H1 (cell line): ENCODE measurements around the gene CTNNA3. TPM values are rescaled to one million over a fixed set of nuclear protein-coding genes. Genes with fewer than 3 reads are reported as not detected.

ENCODE experiments used
- CTCF ChIA-PET: fragments of 300-600 bp; sonication (Branson Sonifier 250); formaldehyde crosslinking; loops from one replicate; lab custom pipeline; 2021; ENCODE audit not compliant: partially characterized antibody; lab: Charles Lee
- POLR2A ChIA-PET: fragments of 300-600 bp; sonication (Branson Sonifier 250); formaldehyde crosslinking; loops from one replicate; lab custom pipeline; 2021; ENCODE audit warnings: inconsistent platforms; ENCODE audit not compliant: partially characterized antibody; lab: Charles Lee
- DNase-seq, 2 experiments: peaks; one replicate each; pipeline versions ENCODE4 v3.0.0 to v3.0.0-alpha.2; 2010 to 2022; ENCODE audit warnings: low spot score in 2 of 2, low read depth in 1 of 2, mixed read lengths in 1 of 2
- FAIRE-seq: peaks from 2 replicates; lab custom pipeline; 2011; peaks lifted over from hg19 to GRCh38; lab: Jason Lieb, UNC
- H2AFZ ChIP-seq: 2 replicates; pipeline ENCODE4 v1.8.1; 2012; ENCODE audit warnings: low read length, inconsistent platforms
- H2AK5ac ChIP-seq: 2 replicates; pipeline ENCODE4 v1.6.1; 2013; ENCODE audit warnings: low read depth, low read length
- H2BK120ac ChIP-seq: replicated peaks from 2 replicates; pipeline ENCODE3; 2013; ENCODE audit warnings: low read depth, low read length, inconsistent platforms
- H2BK12ac ChIP-seq: 2 replicates; pipeline ENCODE4 v1.6.1; 2013; ENCODE audit warnings: low read depth, low read length
- H2BK15ac ChIP-seq: 2 replicates; pipeline ENCODE4 v1.6.1; 2013; ENCODE audit warnings: low read length
- H2BK20ac ChIP-seq: 2 replicates; pipeline ENCODE4 v1.6.1; 2013; ENCODE audit warnings: low read length
- H2BK5ac ChIP-seq: 2 replicates; pipeline ENCODE4 v1.6.1; 2013; ENCODE audit warnings: low read depth, low read length
- H3K14ac ChIP-seq: 2 replicates; pipeline ENCODE4 v1.6.1; 2013; ENCODE audit warnings: inconsistent platforms; ENCODE audit not compliant: insufficient read length
- H3K18ac ChIP-seq: 2 replicates; pipeline ENCODE4 v1.6.1; 2013; ENCODE audit warnings: low read length; ENCODE audit errors: extremely low read depth
- H3K23ac ChIP-seq: 2 replicates; pipeline ENCODE4 v1.6.1; 2013; ENCODE audit warnings: inconsistent platforms; ENCODE audit not compliant: insufficient read length
- H3K23me2 ChIP-seq: 2 replicates; pipeline ENCODE4 v1.6.1; 2013; ENCODE audit warnings: low read depth, low read length
- H3K27ac ChIP-seq: 2 replicates; pipeline ENCODE4 v1.6.1; 2011; ENCODE audit warnings: low read depth, low read length, inconsistent platforms
- H3K27me3 ChIP-seq, 4 experiments: replicated peaks in 1 of 4; 1 replicate in 1 of 4; 2 replicates in 3 of 4; pipeline versions ENCODE4 v1.6.1 to v1.8.1; 2011 to 2013; ENCODE audit warnings: low read length in 3 of 4, mild to moderate bottlenecking in 3 of 4, inconsistent platforms in 2 of 4, mixed read lengths in 2 of 4, moderate library complexity in 1 of 4; ENCODE audit not compliant: control insufficient read depth in 3 of 4, insufficient read depth in 3 of 4; ENCODE audit errors: extremely low read depth in 1 of 4
- H3K36me3 ChIP-seq, 4 experiments: 2 replicates each; pipeline versions ENCODE4 v1.6.1 to v1.8.1; 2011 to 2013; ENCODE audit warnings: mild to moderate bottlenecking in 4 of 4, low read length in 3 of 4, moderate library complexity in 2 of 4, control low read depth in 1 of 4, inconsistent platforms in 1 of 4; ENCODE audit not compliant: insufficient read depth in 4 of 4, control insufficient read depth in 2 of 4
- H3K4ac ChIP-seq: replicated peaks from 2 replicates; pipeline ENCODE3; 2013; ENCODE audit warnings: low read length, low read depth, mixed read lengths, inconsistent platforms; ENCODE audit not compliant: insufficient read length
- H3K4me1 ChIP-seq, 4 experiments: replicated peaks in 1 of 4; 1 replicate in 1 of 4; 2 replicates in 3 of 4; pipeline versions ENCODE4 v1.6.1 to v1.8.1; 2011 to 2013; ENCODE audit warnings: low read length in 3 of 4, inconsistent platforms in 2 of 4, mixed read lengths in 1 of 4; ENCODE audit not compliant: insufficient read depth in 4 of 4, control insufficient read depth in 3 of 4
- H3K4me2 ChIP-seq, 2 experiments: 2 replicates each; pipeline versions ENCODE4 v1.6.1 to v1.8.1; 2011 to 2013; ENCODE audit warnings: low read depth in 2 of 2, low read length in 2 of 2, control low read depth in 1 of 2, inconsistent platforms in 1 of 2, mild to moderate bottlenecking in 1 of 2; ENCODE audit not compliant: insufficient read depth in 1 of 2
- H3K4me3 ChIP-seq, 4 experiments: fragments of 200-600, 300-600 bp in 1 of 4; sonication (generic), shearing (Covaris generic), sonication (Bioruptor Twin) in 1 of 4; 2 replicates each; pipeline versions ENCODE4 v1.5.1 to v1.8.1; 2011 to 2016; ENCODE audit warnings: low read length in 4 of 4, low read depth in 3 of 4, control low read depth in 2 of 4, inconsistent platforms in 2 of 4, mild to moderate bottlenecking in 2 of 4, mixed read lengths in 1 of 4, moderate library complexity in 1 of 4; ENCODE audit not compliant: insufficient read depth in 2 of 4; ENCODE audit errors: extremely low read depth in 1 of 4
- H3K56ac ChIP-seq: replicated peaks from 2 replicates; pipeline ENCODE3; 2013; ENCODE audit warnings: low read depth, mild to moderate bottlenecking, mixed read lengths, low read length, inconsistent platforms; ENCODE audit not compliant: insufficient read length
- H3K79me1 ChIP-seq: 2 replicates; pipeline ENCODE4 v1.6.1; 2013; ENCODE audit warnings: low read depth, low read length, control low read depth
- H3K79me2 ChIP-seq, 2 experiments: 2 replicates each; pipeline versions ENCODE4 v1.6.1 to v1.8.1; 2012 to 2013; ENCODE audit warnings: low read length in 2 of 2, mild to moderate bottlenecking in 2 of 2, inconsistent platforms in 1 of 2; ENCODE audit not compliant: insufficient read depth in 2 of 2, control insufficient read depth in 1 of 2
- H3K9ac ChIP-seq, 4 experiments: replicated peaks in 1 of 4; 1 replicate in 1 of 4; 2 replicates in 3 of 4; pipeline versions ENCODE4 v1.6.1 to v1.8.1; 2011 to 2013; ENCODE audit warnings: low read depth in 3 of 4, low read length in 3 of 4, control low read depth in 2 of 4, mild to moderate bottlenecking in 2 of 4, moderate library complexity in 2 of 4, inconsistent platforms in 1 of 4; ENCODE audit errors: extremely low read depth in 1 of 4
- H3K9me3 ChIP-seq, 2 experiments: 2 replicates each; pipeline versions ENCODE4 v1.6.1 to v1.8.1; 2012 to 2013; ENCODE audit warnings: mild to moderate bottlenecking in 2 of 2, moderate library complexity in 2 of 2, control low read depth in 1 of 2, inconsistent platforms in 1 of 2, low read depth in 1 of 2, low read length in 1 of 2, mixed read lengths in 1 of 2; ENCODE audit not compliant: insufficient read depth in 2 of 2
- H4K20me1 ChIP-seq, 2 experiments: replicated peaks in 1 of 2; 2 replicates each; pipeline versions ENCODE3 to v1.8.1; 2011 to 2013; ENCODE audit warnings: inconsistent platforms in 2 of 2, low read length in 2 of 2, mild to moderate bottlenecking in 1 of 2; ENCODE audit not compliant: insufficient read depth in 2 of 2, control insufficient read depth in 1 of 2
- H4K5ac ChIP-seq: 2 replicates; pipeline ENCODE4 v1.6.1; 2013; ENCODE audit warnings: low read length, low read depth, mixed read lengths, inconsistent platforms; ENCODE audit not compliant: insufficient read length
- H4K8ac ChIP-seq: 2 replicates; pipeline ENCODE4 v1.8.0; 2013; ENCODE audit warnings: mild to moderate bottlenecking, moderate library complexity, low read length, inconsistent platforms; ENCODE audit not compliant: insufficient read depth; ENCODE audit errors: extremely low read depth
- H4K91ac ChIP-seq: replicated peaks from 2 replicates; pipeline ENCODE3; 2013; ENCODE audit warnings: low read length, mixed read lengths, inconsistent platforms; ENCODE audit not compliant: insufficient read length
- CHD1 ChIP-seq: IDR thresholded peaks from 2 replicates; pipeline ENCODE4 v1.6.1; 2012; ENCODE audit warnings: low read depth, low read length, improper control_type of control experiment
- SIRT6 ChIP-seq: IDR thresholded peaks from one replicate; pipeline ENCODE4 v1.7.1; 2012; ENCODE audit warnings: low read length, inconsistent platforms
- SP2 ChIP-seq: IDR thresholded peaks from 2 replicates; pipeline ENCODE4 v1.6.1; 2012; ENCODE audit warnings: mild to moderate bottlenecking, low read length, inconsistent platforms
- SRF ChIP-seq: IDR thresholded peaks from 2 replicates; pipeline ENCODE4 v1.6.1; 2011; ENCODE audit warnings: mild to moderate bottlenecking, low read depth, low read length, moderate library complexity
- ZNF274 ChIP-seq: IDR thresholded peaks from 2 replicates; pipeline ENCODE4 v1.7.0; 2012; ENCODE audit warnings: low read length, borderline replicate concordance; ENCODE audit errors: extremely low read depth
- WGBS, 2 experiments: shearing (Covaris generic) in 1 of 2; methylation state at CpG; one replicate each; pipeline versions ENCODE4 v1.1.6 to v1.1.7; 2013 to 2015; ENCODE audit warnings: low lambda C conversion rate in 2 of 2, mixed read lengths in 2 of 2, inconsistent platforms in 1 of 2, low coverage in 1 of 2, missing lambda C conversion rate in 1 of 2; ENCODE audit not compliant: insufficient replicate concordance in 2 of 2, insufficient coverage in 1 of 2, insufficient read length in 1 of 2; ENCODE audit errors: extremely low coverage in 1 of 2, missing lambda C conversion rate in 1 of 2; 5-methylcytosine and 5-hydroxymethylcytosine counted together
- polyA plus RNA-seq, 7 experiments: library from polyadenylated mRNA; depleted of rRNA in 3 of 7; stranded (reverse) in 5 of 7; unstranded in 2 of 7; fragments of >200 nt in 5 of 7; fragments of 200-250 nt in 2 of 7; gene quantifications; 1 replicate in 5 of 7; 2 replicates in 1 of 7; 4 replicates in 1 of 7; pipeline versions ENCODE4 v1.2.1 to v1.2.3, GENCODE V29; 2011 to 2013; ENCODE audit warnings: missing spikeins in 2 of 7, mixed read lengths in 2 of 7
- total RNA-seq: library from RNA; stranded (reverse); fragmentation: NEBNext Ultra II Directional; extraction: Animal tissue kit (Norgen Biotek cat#: 25700); gene quantifications from 2 replicates; pipeline ENCODE4 v1.2.1, GENCODE V29; 2021

Gene CTNNA3
- total and polyA plus RNA-seq, 2 of the 8 experiments (the other 6 are each of a cell fraction or from before 2014, with no cell fraction given), result 1.3 to 1.5 TPM

GRCh38 chr10:66783316-66783715, 912.7 kb downstream of the CTNNA3 start:
- Histone ChIP-seq H2AFZ (no peak overlapping the region), H3K4me3 (no peak overlapping the region), H3K4me1 (no peaks in the 10 kb centered on the region), H2BK12ac (no peak overlapping the region), H2AK5ac (no peak overlapping the region), H2BK15ac (no peak overlapping the region), H3K36me3 (no peaks in the 10 kb centered on the region), H2BK20ac (no peak overlapping the region), H2BK5ac (no peak overlapping the region), H3K14ac (no peak overlapping the region), H4K20me1 (no peaks in the 10 kb centered on the region), H4K8ac (no peak overlapping the region), H3K9me3 (no peaks in the 10 kb centered on the region), H4K91ac (no peak overlapping the region), H3K27me3 (no peaks in the 10 kb centered on the region), H3K9ac (no peak overlapping the region), H3K18ac (no peak overlapping the region), H3K4me2 (no peak overlapping the region), H4K5ac (no peak overlapping the region), H3K23me2 (no peaks in the 10 kb centered on the region), H3K56ac (no peak overlapping the region), H3K4ac (no peak overlapping the region), H3K79me2 (no peaks in the 10 kb centered on the region), H3K27ac (no peak overlapping the region), H2BK120ac (no peak overlapping the region), H3K23ac (no peak overlapping the region), H3K79me1 (no peaks in the 10 kb centered on the region)
- no peak for FAIRE-seq
- CTCF ChIA-PET, result interaction anchor here (1.8 kb wide), 1 partner anchor 8 kb away, joined by 7 read pairs; no protein-coding TSS in a partner anchor
- no peak for DNase-seq
- 82% methylated on average over 5 of the region's 5 CpGs; no CpG with 5 or more reads in 1 of the 2 experiments for WGBS, 2 experiments
- POLR2A ChIA-PET, result no interaction called here
- TF ChIP-seq SP2, result no peak
- TF ChIP-seq SRF, result no peak
- no peak for TF ChIP-seq CHD1
- no peak for TF ChIP-seq SIRT6
- TF ChIP-seq ZNF274, result no peak
